ENCODE measurements around the gene MAST3. TPM values are rescaled to one million over a fixed set of nuclear protein-coding genes. Genes with fewer than 3 reads are reported as not detected.

MAST3 gene
- total RNA-seq, 1 experiment from 2014 or later = 14.1 TPM

GRCh38 chr19:18176367-18177310 lies 79.1 kb downstream of the MAST3 start:
- H3F3A ChIP-seq (ENCODE audit: insufficient read depth, low read depth) = peaks cover 40% of the 10 kb centered on the region; the same call in 1 of the 2 replicates
- no peak overlapping the region for H3K4me3 ChIP-seq
- TF ChIP-seq EZH2 (IDR thresholded peaks at IDR 0.05; ENCODE audit: low read depth) (no peak), CTCF (conservative IDR thresholded peaks at IDR 0.05) (no peak)
- no TSS peak for BruUV-seq (replicated peaks)
- H3K27ac ChIP-seq = no peak overlapping the region
- no peak overlapping the region for H2AFZ ChIP-seq
- H3K4me1 ChIP-seq (replicated peaks; ENCODE audit: insufficient read depth) = peaks cover 15% of the 10 kb centered on the region
- ChIA-PET POLR2A (ENCODE audit: unreplicated experiment) (no interaction called here), CTCF (interaction anchor here (0.5 kb wide), 1 partner anchor 373 kb away, joined by 12 read pairs; no protein-coding TSS in a partner anchor)
- H3K9me2 ChIP-seq (ENCODE audit: insufficient read depth) = no peaks in the 10 kb centered on the region
- no peaks in the 10 kb centered on the region for H3K36me3 ChIP-seq (ENCODE audit: low read depth)
- H3K79me2 ChIP-seq (ENCODE audit: low read depth) = no peaks in the 10 kb centered on the region
- H3K4me2 ChIP-seq = no peak overlapping the region
- H4K20me1 ChIP-seq (ENCODE audit: insufficient read depth) = no peaks in the 10 kb centered on the region
- DNase-seq = no peak
- H3K27me3 ChIP-seq (ENCODE audit: insufficient read depth, low read depth) = no peaks in the 10 kb centered on the region
- no peaks in the 10 kb centered on the region for H3K9me3 ChIP-seq (ENCODE audit: insufficient read depth, low read depth)
- intact Hi-C loops (cut with micrococcal nuclease; ENCODE audit: unreplicated experiment) = no loop called here

- no TSS peak for BruUV-seq (replicated peaks)
- DNase-seq = no peak
- Histone ChIP-seq H3K27me3 (ENCODE audit: insufficient read depth, low read depth) (no peaks in the 10 kb centered on the region), H3K4me3 (no peak overlapping the region), H4K20me1 (ENCODE audit: insufficient read depth) (no peaks in the 10 kb centered on the region), H3K9me3 (ENCODE audit: insufficient read depth, low read depth) (no peaks in the 10 kb centered on the region), H3K79me2 (ENCODE audit: low read depth) (no peaks in the 10 kb centered on the region), H3K36me3 (ENCODE audit: low read depth) (no peaks in the 10 kb centered on the region), H3K9me2 (ENCODE audit: insufficient read depth) (no peaks in the 10 kb centered on the region), H2AFZ (no peak overlapping the region), H3F3A (ENCODE audit: insufficient read depth, low read depth) (peaks cover 27% of the 10 kb centered on the region), H3K27ac (no peak overlapping the region), H3K4me2 (no peak overlapping the region), H3K4me1 (replicated peaks; ENCODE audit: insufficient read depth) (peaks cover 5% of the 10 kb centered on the region)
- ChIA-PET POLR2A (ENCODE audit: unreplicated experiment) (no interaction called here), CTCF (no interaction called here)
- TF ChIP-seq CTCF (conservative IDR thresholded peaks at IDR 0.05) = no peak
- intact Hi-C loops (cut with micrococcal nuclease; ENCODE audit: unreplicated experiment) = no loop called here
Measured at GRCh38 chr19:18179957-18180356, 82.4 kb downstream of the MAST3 start.

GRCh38 chr19:18183529-18183928 lies 86.0 kb downstream of the MAST3 start:
- H3F3A ChIP-seq (ENCODE audit: insufficient read depth, low read depth) = peaks cover 31% of the 10 kb centered on the region
- POLR2A ChIA-PET (ENCODE audit: unreplicated experiment) = no interaction called here

More at GRCh38 chr19:18183529-18183928, 86.0 kb downstream of the MAST3 start:
- Histone ChIP-seq H3K27me3 (ENCODE audit: insufficient read depth, low read depth) (no peaks in the 10 kb centered on the region), H3K9me2 (ENCODE audit: insufficient read depth) (no peaks in the 10 kb centered on the region), H3K4me3 (no peak overlapping the region), H2AFZ (no peak overlapping the region), H3K4me2 (no peak overlapping the region), H4K20me1 (ENCODE audit: insufficient read depth) (no peaks in the 10 kb centered on the region), H3K79me2 (ENCODE audit: low read depth) (no peaks in the 10 kb centered on the region), H3K27ac (no peak overlapping the region), H3K9me3 (ENCODE audit: insufficient read depth, low read depth) (no peaks in the 10 kb centered on the region), H3K4me1 (replicated peaks; ENCODE audit: insufficient read depth) (no peaks in the 10 kb centered on the region), H3K36me3 (ENCODE audit: low read depth) (no peaks in the 10 kb centered on the region)
- no TSS peak for BruUV-seq (replicated peaks)
- CTCF ChIA-PET = interaction anchor here (0.5 to 0.6 kb wide), 2 partner anchors 20 to 36 kb away, joined by 3 to 5 read pairs; partner anchors contain the start of gene RAB3A
- intact Hi-C loops (cut with micrococcal nuclease; ENCODE audit: unreplicated experiment) = no loop called here
- TF ChIP-seq EZH2 (IDR thresholded peaks at IDR 0.05; ENCODE audit: low read depth) = no peak
- TF ChIP-seq CTCF (conservative IDR thresholded peaks at IDR 0.05) = no peak
- peak in 1 of 2 experiments; percentile 50 for DNase-seq

Measured in PC-9 (cell line).